HepG2 (cell line): ENCODE data around the gene SLC5A6. TPM values are rescaled to one million over a fixed set of nuclear protein-coding genes. Genes with fewer than 3 reads are reported as not detected.

ENCODE experiments used
- HDAC1 ChIP-seq: sonication (generic); formaldehyde crosslinking; IDR thresholded peaks from 2 replicates; pipeline ENCODE4 v1.5.1; 2020; ENCODE audit warnings: mild to moderate bottlenecking, missing genetic modification reagents
- HNRNPH1 ChIP-seq: fragments of 200-400 bp; formaldehyde crosslinking; optimal IDR thresholded peaks from 2 replicates; pipeline ENCODE3; 2017; ENCODE audit warnings: mild to moderate bottlenecking, low read depth, low read length
- MATR3 ChIP-seq: sonication (generic); formaldehyde crosslinking; IDR thresholded peaks from 2 replicates; pipeline ENCODE4 v1.4.0; 2020; ENCODE audit warnings: missing genetic modification reagents
- RELA ChIP-seq: sonication (generic); formaldehyde crosslinking; IDR thresholded peaks from 2 replicates; pipeline ENCODE4 v1.4.0; 2020; ENCODE audit warnings: missing genetic modification reagents
- RFX3 ChIP-seq: IDR thresholded peaks from 2 replicates; pipeline ENCODE4 v1.6.1; 2016; ENCODE audit warnings: missing biosample characterization, missing genetic modification reagents
- SNAPC2 ChIP-seq: sonication (generic); formaldehyde crosslinking; IDR thresholded peaks from 2 replicates; pipeline ENCODE4 v1.8.1; 2022; ENCODE audit warnings: mild to moderate bottlenecking, missing genetic modification reagents
- STAT5B ChIP-seq: sonication (generic); formaldehyde crosslinking; IDR thresholded peaks from 2 replicates; pipeline ENCODE4 v1.4.0; 2020; ENCODE audit warnings: missing genetic modification reagents
- TSC22D2 ChIP-seq: sonication (generic); formaldehyde crosslinking; IDR thresholded peaks from 2 replicates; pipeline ENCODE4 v1.5.1; 2020; ENCODE audit warnings: missing genetic modification reagents, mild to moderate bottlenecking, borderline replicate concordance
- ZFP82 ChIP-seq: sonication (generic); formaldehyde crosslinking; IDR thresholded peaks from 2 replicates; pipeline ENCODE4 v1.5.1; 2020; ENCODE audit warnings: mild to moderate bottlenecking, missing genetic modification reagents, borderline replicate concordance
- ZNF224 ChIP-seq: sonication (generic); formaldehyde crosslinking; IDR thresholded peaks from 2 replicates; pipeline ENCODE4 v1.5.0; 2020; ENCODE audit warnings: mild to moderate bottlenecking, missing genetic modification reagents
- ZNF605 ChIP-seq: sonication (generic); formaldehyde crosslinking; IDR thresholded peaks from 2 replicates; pipeline ENCODE4 v1.8.0; 2022; ENCODE audit warnings: mild to moderate bottlenecking, missing genetic modification reagents
- ZNF891 ChIP-seq: sonication (generic); formaldehyde crosslinking; IDR thresholded peaks from 2 replicates; pipeline ENCODE4 v1.5.0; 2020; ENCODE audit warnings: mild to moderate bottlenecking, missing genetic modification reagents
- ZSCAN22 ChIP-seq: sonication (generic); formaldehyde crosslinking; IDR thresholded peaks from 2 replicates; pipeline ENCODE4 v1.4.0; 2020; ENCODE audit warnings: mild to moderate bottlenecking, missing genetic modification reagents
- polyA plus RNA-seq, 8 experiments: library from polyadenylated mRNA; depleted of rRNA in 3 of 8; stranded (reverse) in 7 of 8; unstranded in 1 of 8; fragments of >200 nt; fragmentation: Illumina TruSeq in 4 of 8; extraction: Trizol in 4 of 8; gene quantifications; 2 replicates each; pipeline versions ENCODE4 v1.2.1 to v1.2.3, GENCODE V29; 2011 to 2016; ENCODE audit warnings: low read depth in 4 of 8, missing spikeins in 1 of 8, mixed read lengths in 1 of 8; ENCODE audit not compliant: insufficient read depth in 1 of 8
- total RNA-seq, 5 experiments: library from RNA; depleted of rRNA; stranded (reverse); fragments of >200 nt; fragmentation: Illumina TruSeq; extraction: Trizol; gene quantifications; 2 replicates each; pipeline ENCODE4 v1.2.3, GENCODE V29; 2016; ENCODE audit warnings: low read depth in 1 of 5
- TF ChIP-seq, protein P1 (sequence below): sonication (generic); formaldehyde crosslinking; IDR thresholded peaks from 2 replicates; pipeline ENCODE4 v1.4.0; 2020; ENCODE audit warnings: missing genetic modification reagents
- TF ChIP-seq, protein P2 (sequence below): sonication (generic); formaldehyde crosslinking; IDR thresholded peaks from 2 replicates; pipeline ENCODE4 v1.4.0; 2020; ENCODE audit warnings: mild to moderate bottlenecking, missing genetic modification reagents, borderline replicate concordance
- TF ChIP-seq, protein P3 (sequence below): conservative IDR thresholded peaks from 2 replicates; pipeline ENCODE4 v1.6.1; 2018; ENCODE audit warnings: missing genetic modification reagents
- TF ChIP-seq, protein P4 (sequence below): sonication (generic); formaldehyde crosslinking; IDR thresholded peaks from 2 replicates; pipeline ENCODE4 v1.4.0; 2020; ENCODE audit warnings: missing genetic modification reagents, borderline replicate concordance

The SLC5A6 gene
- total and polyA plus RNA-seq, 2 of the 13 experiments (the other 11 are each of a cell fraction or from before 2014, with no cell fraction given): 135 to 417 TPM

DNA sequence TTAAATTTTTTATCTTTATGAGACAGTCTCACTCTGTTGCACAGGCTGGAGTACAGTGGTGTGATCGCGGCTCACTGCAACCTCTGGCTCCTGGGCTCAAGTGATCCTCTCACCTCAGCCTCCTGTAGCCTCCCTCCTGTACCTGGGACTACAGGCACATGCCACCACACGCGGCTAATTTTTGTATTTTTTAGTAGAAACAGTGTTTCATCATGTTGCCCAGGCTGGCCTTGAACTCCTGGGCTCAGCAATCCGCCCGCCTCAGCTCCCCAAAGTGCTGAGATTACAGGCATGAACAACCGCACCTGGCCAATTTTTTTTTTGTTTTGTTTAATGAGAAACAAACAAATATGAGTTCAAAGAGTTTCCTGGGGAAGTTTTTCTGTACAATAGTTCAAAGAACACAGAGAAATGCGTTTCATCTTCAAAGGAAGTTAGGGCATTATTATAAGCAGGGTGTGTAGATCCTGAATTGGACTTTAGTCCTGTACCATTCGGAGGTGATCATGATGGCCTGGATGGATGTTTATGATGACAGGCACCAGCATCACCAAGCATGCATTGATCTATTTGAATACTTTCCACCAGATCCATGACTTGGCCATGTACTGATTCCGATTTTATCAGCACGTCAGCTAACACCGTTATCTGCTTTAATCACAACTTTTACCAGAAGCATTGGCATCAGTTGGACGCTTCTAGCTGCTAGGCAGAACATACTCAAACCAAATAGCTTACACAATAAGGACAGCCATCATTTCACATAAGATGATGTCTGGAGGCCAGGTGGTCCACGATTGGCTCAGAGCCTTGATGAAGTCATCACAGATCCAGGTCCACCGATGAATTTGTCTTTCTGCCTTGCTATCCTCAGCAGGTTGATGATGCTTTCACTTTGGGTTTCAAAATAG lies 34.4 kb downstream of the SLC5A6 start (continued):
- TF ChIP-seq, protein P1, sequence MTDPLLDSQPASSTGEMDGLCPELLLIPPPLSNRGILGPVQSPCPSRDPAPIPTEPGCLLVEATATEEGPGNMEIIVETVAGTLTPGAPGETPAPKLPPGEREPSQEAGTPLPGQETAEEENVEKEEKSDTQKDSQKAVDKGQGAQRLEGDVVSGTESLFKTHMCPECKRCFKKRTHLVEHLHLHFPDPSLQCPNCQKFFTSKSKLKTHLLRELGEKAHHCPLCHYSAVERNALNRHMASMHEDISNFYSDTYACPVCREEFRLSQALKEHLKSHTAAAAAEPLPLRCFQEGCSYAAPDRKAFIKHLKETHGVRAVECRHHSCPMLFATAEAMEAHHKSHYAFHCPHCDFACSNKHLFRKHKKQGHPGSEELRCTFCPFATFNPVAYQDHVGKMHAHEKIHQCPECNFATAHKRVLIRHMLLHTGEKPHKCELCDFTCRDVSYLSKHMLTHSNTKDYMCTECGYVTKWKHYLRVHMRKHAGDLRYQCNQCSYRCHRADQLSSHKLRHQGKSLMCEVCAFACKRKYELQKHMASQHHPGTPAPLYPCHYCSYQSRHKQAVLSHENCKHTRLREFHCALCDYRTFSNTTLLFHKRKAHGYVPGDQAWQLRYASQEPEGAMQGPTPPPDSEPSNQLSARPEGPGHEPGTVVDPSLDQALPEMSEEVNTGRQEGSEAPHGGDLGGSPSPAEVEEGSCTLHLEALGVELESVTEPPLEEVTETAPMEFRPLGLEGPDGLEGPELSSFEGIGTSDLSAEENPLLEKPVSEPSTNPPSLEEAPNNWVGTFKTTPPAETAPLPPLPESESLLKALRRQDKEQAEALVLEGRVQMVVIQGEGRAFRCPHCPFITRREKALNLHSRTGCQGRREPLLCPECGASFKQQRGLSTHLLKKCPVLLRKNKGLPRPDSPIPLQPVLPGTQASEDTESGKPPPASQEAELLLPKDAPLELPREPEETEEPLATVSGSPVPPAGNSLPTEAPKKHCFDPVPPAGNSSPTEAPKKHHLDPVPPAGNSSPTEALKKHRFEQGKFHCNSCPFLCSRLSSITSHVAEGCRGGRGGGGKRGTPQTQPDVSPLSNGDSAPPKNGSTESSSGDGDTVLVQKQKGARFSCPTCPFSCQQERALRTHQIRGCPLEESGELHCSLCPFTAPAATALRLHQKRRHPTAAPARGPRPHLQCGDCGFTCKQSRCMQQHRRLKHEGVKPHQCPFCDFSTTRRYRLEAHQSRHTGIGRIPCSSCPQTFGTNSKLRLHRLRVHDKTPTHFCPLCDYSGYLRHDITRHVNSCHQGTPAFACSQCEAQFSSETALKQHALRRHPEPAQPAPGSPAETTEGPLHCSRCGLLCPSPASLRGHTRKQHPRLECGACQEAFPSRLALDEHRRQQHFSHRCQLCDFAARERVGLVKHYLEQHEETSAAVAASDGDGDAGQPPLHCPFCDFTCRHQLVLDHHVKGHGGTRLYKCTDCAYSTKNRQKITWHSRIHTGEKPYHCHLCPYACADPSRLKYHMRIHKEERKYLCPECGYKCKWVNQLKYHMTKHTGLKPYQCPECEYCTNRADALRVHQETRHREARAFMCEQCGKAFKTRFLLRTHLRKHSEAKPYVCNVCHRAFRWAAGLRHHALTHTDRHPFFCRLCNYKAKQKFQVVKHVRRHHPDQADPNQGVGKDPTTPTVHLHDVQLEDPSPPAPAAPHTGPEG (CRISPR knock-in tag): no peak
- TF ChIP-seq ZNF605 (CRISPR knock-in tag) (peak; percentile 85), STAT5B (peak; percentile 59; the same call in 1 of the 2 replicates), HNRNPH1 (no peak), SNAPC2 (peak; percentile 73; the same call in 1 of the 2 replicates), MATR3 (CRISPR knock-in tag) (no peak), ZFP82 (CRISPR knock-in tag) (0 out of 2 replicates have a peak, but pooled peaks have one; percentile 10), RELA (CRISPR knock-in tag) (no peak), ZSCAN22 (no peak), HDAC1 (peak; percentile 74), TSC22D2 (CRISPR knock-in tag) (no peak), ZNF891 (CRISPR knock-in tag) (peak; percentile 49; the same call in 1 of the 2 replicates), ZNF224 (CRISPR knock-in tag) (no peak), RFX3 (CRISPR knock-in tag) (no peak)
- TF ChIP-seq, protein P2, sequence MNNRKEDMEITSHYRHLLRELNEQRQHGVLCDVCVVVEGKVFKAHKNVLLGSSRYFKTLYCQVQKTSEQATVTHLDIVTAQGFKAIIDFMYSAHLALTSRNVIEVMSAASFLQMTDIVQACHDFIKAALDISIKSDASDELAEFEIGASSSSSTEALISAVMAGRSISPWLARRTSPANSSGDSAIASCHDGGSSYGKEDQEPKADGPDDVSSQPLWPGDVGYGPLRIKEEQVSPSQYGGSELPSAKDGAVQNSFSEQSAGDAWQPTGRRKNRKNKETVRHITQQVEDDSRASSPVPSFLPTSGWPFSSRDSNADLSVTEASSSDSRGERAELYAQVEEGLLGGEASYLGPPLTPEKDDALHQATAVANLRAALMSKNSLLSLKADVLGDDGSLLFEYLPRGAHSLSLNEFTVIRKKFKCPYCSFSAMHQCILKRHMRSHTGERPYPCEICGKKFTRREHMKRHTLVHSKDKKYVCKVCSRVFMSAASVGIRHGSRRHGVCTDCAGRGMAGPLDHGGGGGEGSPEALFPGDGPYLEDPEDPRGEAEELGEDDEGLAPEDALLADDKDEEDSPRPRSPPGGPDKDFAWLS (CRISPR knock-in tag): 0 out of 2 replicates have a peak, but pooled peaks have one; percentile 50
- TF ChIP-seq, protein P3, sequence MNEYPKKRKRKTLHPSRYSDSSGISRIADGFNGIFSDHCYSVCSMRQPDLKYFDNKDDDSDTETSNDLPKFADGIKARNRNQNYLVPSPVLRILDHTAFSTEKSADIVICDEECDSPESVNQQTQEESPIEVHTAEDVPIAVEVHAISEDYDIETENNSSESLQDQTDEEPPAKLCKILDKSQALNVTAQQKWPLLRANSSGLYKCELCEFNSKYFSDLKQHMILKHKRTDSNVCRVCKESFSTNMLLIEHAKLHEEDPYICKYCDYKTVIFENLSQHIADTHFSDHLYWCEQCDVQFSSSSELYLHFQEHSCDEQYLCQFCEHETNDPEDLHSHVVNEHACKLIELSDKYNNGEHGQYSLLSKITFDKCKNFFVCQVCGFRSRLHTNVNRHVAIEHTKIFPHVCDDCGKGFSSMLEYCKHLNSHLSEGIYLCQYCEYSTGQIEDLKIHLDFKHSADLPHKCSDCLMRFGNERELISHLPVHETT: peak; percentile 51; the same call in 1 of the 2 replicates
- TF ChIP-seq, protein P4, sequence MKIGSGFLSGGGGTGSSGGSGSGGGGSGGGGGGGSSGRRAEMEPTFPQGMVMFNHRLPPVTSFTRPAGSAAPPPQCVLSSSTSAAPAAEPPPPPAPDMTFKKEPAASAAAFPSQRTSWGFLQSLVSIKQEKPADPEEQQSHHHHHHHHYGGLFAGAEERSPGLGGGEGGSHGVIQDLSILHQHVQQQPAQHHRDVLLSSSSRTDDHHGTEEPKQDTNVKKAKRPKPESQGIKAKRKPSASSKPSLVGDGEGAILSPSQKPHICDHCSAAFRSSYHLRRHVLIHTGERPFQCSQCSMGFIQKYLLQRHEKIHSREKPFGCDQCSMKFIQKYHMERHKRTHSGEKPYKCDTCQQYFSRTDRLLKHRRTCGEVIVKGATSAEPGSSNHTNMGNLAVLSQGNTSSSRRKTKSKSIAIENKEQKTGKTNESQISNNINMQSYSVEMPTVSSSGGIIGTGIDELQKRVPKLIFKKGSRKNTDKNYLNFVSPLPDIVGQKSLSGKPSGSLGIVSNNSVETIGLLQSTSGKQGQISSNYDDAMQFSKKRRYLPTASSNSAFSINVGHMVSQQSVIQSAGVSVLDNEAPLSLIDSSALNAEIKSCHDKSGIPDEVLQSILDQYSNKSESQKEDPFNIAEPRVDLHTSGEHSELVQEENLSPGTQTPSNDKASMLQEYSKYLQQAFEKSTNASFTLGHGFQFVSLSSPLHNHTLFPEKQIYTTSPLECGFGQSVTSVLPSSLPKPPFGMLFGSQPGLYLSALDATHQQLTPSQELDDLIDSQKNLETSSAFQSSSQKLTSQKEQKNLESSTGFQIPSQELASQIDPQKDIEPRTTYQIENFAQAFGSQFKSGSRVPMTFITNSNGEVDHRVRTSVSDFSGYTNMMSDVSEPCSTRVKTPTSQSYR (CRISPR knock-in tag): peak; percentile 32; the same call in 1 of the 2 replicates
